Measurements from ENCODE around the gene SLC44A4. TPM values are rescaled to one million over a fixed set of nuclear protein-coding genes. Genes with fewer than 3 reads are reported as not detected.

SLC44A4 gene
- polyA plus RNA-seq, 1 of the 3 experiments (the other 2 are of a cell fraction): 0.26 TPM

DNA sequence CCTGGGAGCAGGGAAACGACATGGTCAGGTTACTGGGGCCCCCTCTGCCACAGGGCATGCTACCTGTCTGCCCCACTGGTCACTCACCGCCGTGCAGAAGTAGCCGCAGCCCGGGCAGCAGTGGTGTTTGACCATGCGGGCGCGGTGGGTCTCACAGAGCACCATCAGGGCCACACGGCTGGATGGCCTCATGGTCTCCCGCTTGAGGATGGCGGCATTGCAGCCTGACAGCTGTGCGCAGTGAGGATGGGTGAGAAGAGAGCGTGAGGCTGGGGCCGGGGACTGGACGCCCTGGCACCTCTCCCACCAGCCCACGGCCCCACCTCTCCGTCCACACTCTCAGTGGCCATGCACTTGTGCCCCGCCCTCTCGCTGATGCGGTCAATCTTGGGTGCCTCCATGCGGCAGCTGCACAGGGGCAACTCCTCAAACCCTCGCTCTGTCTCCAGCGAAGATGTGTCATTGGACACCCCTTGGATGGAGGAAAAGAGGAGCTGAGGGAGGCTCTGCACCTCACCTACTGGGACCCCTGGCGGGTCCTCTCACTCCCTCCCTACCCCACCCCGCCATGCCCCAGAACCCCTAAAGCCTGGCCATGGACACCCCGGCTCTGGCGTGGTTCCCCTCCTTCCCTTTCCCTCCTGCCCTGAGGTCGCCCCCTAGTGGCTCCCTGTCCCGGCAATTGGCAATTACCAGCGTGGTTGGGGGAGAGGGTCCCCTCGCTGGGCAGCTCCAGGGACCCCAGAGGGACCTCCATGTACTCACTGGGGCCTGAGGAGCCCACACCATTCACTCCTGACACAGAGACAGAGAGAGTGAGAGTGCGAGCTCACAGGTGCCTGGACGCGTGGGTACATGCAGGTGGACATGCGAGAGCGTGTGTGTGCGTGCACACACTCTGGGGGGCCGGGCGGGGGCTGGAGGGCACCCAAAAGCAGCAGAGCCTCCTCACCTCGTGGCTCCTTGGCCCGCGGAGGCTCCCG lies 9.8 kb upstream of the SLC44A4 start:
- Histone ChIP-seq H4K20me1 (ENCODE audit: insufficient read depth) (no peaks in the 10 kb centered on the region), H3K27me3 (ENCODE audit: insufficient read depth) (no peaks in the 10 kb centered on the region), H3K4me3 (ENCODE audit: low read depth in 2 of 2, low read length in 1 of 2) (no peak overlapping the region), H3K27ac (ENCODE audit: low read depth in 2 of 2, low read length in 1 of 2) (no peak overlapping the region), H3K9me2 (no peaks in the 10 kb centered on the region), H3K79me2 (ENCODE audit: insufficient read depth) (no peaks in the 10 kb centered on the region), H3K9me3 (no peaks in the 10 kb centered on the region), H2AFZ (ENCODE audit: low read depth) (no peak overlapping the region), H3F3A (replicated peaks; ENCODE audit: insufficient read depth) (peaks cover 3% of the 10 kb centered on the region), H3K36me3 (replicated peaks in 1 of 2; ENCODE audit: control insufficient read depth in 1 of 2, insufficient read depth in 2 of 2, low read length in 1 of 2) (peaks cover 38 to 69% of the 10 kb centered on the region in 2 experiments), H3K4me1 (ENCODE audit: control insufficient read depth in 1 of 2, insufficient read depth in 2 of 2, low read depth in 1 of 2, low read length in 1 of 2) (no peaks in the 10 kb centered on the region), H3K4me2 (no peak overlapping the region), H3K9ac (no peak overlapping the region)
- POLR2A ChIA-PET: interaction anchor here (1.6 kb wide), 1 partner anchor 10 kb away, joined by 4 read pairs; no protein-coding TSS in a partner anchor
- WGBS (ENCODE audit: low lambda C conversion rate): 77% methylated on average over 26 of the region's 43 CpGs
- peak; percentile 83 for DNase-seq
- TF ChIP-seq EP300 (IDR thresholded peaks at IDR 0.05; ENCODE audit: borderline replicate concordance in 1 of 2, low read depth in 1 of 2, low read length in 1 of 2) (no peak), MEF2A (IDR thresholded peaks at IDR 0.05; ENCODE audit: borderline replicate concordance, low read depth) (no peak), NFIC (IDR thresholded peaks at IDR 0.05; ENCODE audit: borderline replicate concordance) (no peak), RAD21 (IDR thresholded peaks at IDR 0.05; ENCODE audit: low read length) (peak; percentile 30; the same call in 1 of the 2 replicates), GABPA (IDR thresholded peaks at IDR 0.05; ENCODE audit: low read depth) (no peak)
- TF ChIP-seq, protein P1, sequence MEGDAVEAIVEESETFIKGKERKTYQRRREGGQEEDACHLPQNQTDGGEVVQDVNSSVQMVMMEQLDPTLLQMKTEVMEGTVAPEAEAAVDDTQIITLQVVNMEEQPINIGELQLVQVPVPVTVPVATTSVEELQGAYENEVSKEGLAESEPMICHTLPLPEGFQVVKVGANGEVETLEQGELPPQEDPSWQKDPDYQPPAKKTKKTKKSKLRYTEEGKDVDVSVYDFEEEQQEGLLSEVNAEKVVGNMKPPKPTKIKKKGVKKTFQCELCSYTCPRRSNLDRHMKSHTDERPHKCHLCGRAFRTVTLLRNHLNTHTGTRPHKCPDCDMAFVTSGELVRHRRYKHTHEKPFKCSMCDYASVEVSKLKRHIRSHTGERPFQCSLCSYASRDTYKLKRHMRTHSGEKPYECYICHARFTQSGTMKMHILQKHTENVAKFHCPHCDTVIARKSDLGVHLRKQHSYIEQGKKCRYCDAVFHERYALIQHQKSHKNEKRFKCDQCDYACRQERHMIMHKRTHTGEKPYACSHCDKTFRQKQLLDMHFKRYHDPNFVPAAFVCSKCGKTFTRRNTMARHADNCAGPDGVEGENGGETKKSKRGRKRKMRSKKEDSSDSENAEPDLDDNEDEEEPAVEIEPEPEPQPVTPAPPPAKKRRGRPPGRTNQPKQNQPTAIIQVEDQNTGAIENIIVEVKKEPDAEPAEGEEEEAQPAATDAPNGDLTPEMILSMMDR (IDR thresholded peaks at IDR 0.05): peak; percentile 85
- CTCF ChIA-PET: interaction anchor here (0.6 to 3.6 kb wide), 15 partner anchors 8 to 208 kb away, joined by 3 to 16 read pairs (median 3); partner anchors contain the start of gene DDAH2

DNA sequence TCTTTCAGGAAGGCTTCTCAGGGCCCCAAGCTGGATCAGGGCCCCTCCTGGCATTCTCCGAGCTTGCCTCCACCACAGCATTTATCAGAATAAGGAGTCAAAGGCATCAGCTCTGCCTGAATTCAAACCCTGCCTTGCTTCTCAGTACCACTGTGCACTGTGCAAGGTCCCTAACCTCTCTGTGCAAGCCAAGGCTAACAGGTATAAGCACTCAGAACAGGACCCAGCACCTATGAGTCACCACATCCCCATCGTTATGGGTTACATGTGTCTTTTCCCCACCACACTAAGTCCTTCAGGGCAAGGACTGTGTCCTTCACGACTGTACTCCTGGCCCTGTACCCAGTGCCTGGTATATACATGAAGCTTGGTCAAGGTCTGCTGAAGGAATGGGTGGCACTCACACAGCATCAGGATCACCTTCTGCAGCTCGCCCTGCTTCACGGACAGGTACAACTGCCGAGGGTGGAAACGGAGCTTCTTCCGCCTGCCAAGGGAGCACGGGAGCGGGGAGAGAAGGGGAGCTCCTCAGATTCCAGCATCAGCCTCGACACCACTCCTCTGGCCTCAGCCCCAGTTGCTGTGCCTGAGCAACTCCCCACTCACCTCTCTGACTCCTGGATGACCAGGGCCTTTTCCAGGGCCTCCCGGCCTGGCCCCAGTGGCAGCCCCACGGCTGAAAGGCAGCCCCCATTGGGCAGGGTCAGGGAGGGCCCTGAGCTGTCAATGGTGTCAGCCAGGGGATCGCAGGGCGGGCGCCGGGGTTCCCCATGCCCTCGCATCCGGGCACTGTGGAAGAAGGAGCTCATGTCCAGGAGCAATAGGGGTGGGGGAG lies 8.6 kb upstream of the SLC44A4 start:
- H2AFZ ChIP-seq (ENCODE audit: low read depth): no peak overlapping the region
- H3K27me3 ChIP-seq (ENCODE audit: insufficient read depth): no peaks in the 10 kb centered on the region
- no peaks in the 10 kb centered on the region for H3K79me2 ChIP-seq (ENCODE audit: insufficient read depth)
- ChIA-PET CTCF (interaction anchor here (0.8 to 3.6 kb wide), 6 partner anchors 9 to 208 kb away, joined by 3 to 16 read pairs (median 3); no protein-coding TSS in a partner anchor), POLR2A (interaction anchor here (1.1 kb wide), 1 partner anchor 25 kb away, joined by 3 read pairs; the partner anchor contains the start of gene NEU1)
- H3K9me2 ChIP-seq: no peaks in the 10 kb centered on the region
- H3F3A ChIP-seq (replicated peaks; ENCODE audit: insufficient read depth): peaks cover 3% of the 10 kb centered on the region
- H3K27ac ChIP-seq (ENCODE audit: low read depth in 2 of 2, low read length in 1 of 2): no peak overlapping the region
- no peaks in the 10 kb centered on the region for H4K20me1 ChIP-seq (ENCODE audit: insufficient read depth)
- H3K4me3 ChIP-seq (ENCODE audit: low read depth in 2 of 2, low read length in 1 of 2): no peak overlapping the region
- no peaks in the 10 kb centered on the region for H3K9me3 ChIP-seq
- H3K9ac ChIP-seq: no peak overlapping the region
- peaks cover 30 to 68% of the 10 kb centered on the region in 2 experiments for H3K36me3 ChIP-seq (replicated peaks in 1 of 2; ENCODE audit: control insufficient read depth in 1 of 2, insufficient read depth in 2 of 2, low read length in 1 of 2)
- WGBS (ENCODE audit: low lambda C conversion rate): 96% methylated on average over 17 of the region's 19 CpGs
- peak; percentile 30 for DNase-seq
- H3K4me2 ChIP-seq: no peak overlapping the region
- no peaks in the 10 kb centered on the region for H3K4me1 ChIP-seq (ENCODE audit: control insufficient read depth in 1 of 2, insufficient read depth in 2 of 2, low read depth in 1 of 2, low read length in 1 of 2)
- TF ChIP-seq FOXM1 (IDR thresholded peaks at IDR 0.05; ENCODE audit: low read depth): no peak
- no peak for TF ChIP-seq JUND (IDR thresholded peaks at IDR 0.05)
- no peak for TF ChIP-seq EP300 (IDR thresholded peaks at IDR 0.05; ENCODE audit: borderline replicate concordance in 1 of 2, low read depth in 1 of 2, low read length in 1 of 2)
- no peak for TF ChIP-seq RCOR1 (IDR thresholded peaks at IDR 0.05; ENCODE audit: low read length)
- TF ChIP-seq TEAD4 (IDR thresholded peaks at IDR 0.05; ENCODE audit: borderline replicate concordance, insufficient read depth): no peak
- no peak for TF ChIP-seq EZH2phosphoT487 (IDR thresholded peaks at IDR 0.05; ENCODE audit: borderline replicate concordance, low read depth)
- TF ChIP-seq, protein P1 (IDR thresholded peaks at IDR 0.05): no peak
- TF ChIP-seq, protein P2, sequence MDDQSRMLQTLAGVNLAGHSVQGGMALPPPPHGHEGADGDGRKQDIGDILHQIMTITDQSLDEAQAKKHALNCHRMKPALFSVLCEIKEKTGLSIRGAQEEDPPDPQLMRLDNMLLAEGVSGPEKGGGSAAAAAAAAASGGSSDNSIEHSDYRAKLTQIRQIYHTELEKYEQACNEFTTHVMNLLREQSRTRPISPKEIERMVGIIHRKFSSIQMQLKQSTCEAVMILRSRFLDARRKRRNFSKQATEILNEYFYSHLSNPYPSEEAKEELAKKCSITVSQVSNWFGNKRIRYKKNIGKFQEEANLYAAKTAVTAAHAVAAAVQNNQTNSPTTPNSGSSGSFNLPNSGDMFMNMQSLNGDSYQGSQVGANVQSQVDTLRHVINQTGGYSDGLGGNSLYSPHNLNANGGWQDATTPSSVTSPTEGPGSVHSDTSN (IDR thresholded peaks at IDR 0.05): no peak
- TF ChIP-seq SIN3A (IDR thresholded peaks at IDR 0.05; ENCODE audit: borderline replicate concordance, low read depth, low read length): no peak
